Measurements from ENCODE around the gene NDUFA6.
"Not testable (repeated sequence)": the region's sequence is repeated elsewhere in the genome, so short reads cannot be mapped to it uniquely, and the experiment has no call there.

The NDUFA6 gene

GRCh38 chr22:42131562-42131961, 41.0 kb upstream of the NDUFA6 start:
- Histone ChIP-seq H3K27ac (ENCODE audit: extremely low read depth, low read depth, low read length) (no peak overlapping the region), H3K36me3 (ENCODE audit: control insufficient read depth in 2 of 2, insufficient read depth in 1 of 2, low read length in 2 of 2) (no peaks in the 10 kb centered on the region), H3K4me1 (ENCODE audit: control insufficient read depth, insufficient read depth, low read length) (no peaks in the 10 kb centered on the region), H3K4me3 (ENCODE audit: low read depth, low read length) (no peak overlapping the region), H3K9me3 (ENCODE audit: control insufficient read depth, insufficient read depth, low read depth, low read length) (no peaks in the 10 kb centered on the region)
- ChIA-PET CTCF (interaction anchor here (0.5 to 0.7 kb wide), 3 partner anchors 42 to 434 kb away, joined by 3 to 5 read pairs (median 3); no protein-coding TSS in a partner anchor), POLR2A (no interaction called here)
- TF ChIP-seq ZNF791 (tag by site-specific recombination; IDR thresholded peaks at IDR 0.05) = peak; percentile 93
- no peak for TF ChIP-seq ZNF548 (tag by site-specific recombination; IDR thresholded peaks at IDR 0.05)

GRCh38 chr22:42130639-42131431, 40.3 kb upstream of the NDUFA6 start, which contains the start of gene CYP2D6:
Gene CYP2D6, minus strand, starts transcription at chr22:42130810. Its CDS starts 19 bp downstream, at chr22:42130791.
- H3K9me3 ChIP-seq (ENCODE audit: control insufficient read depth, insufficient read depth, low read depth, low read length); H3K4me3 ChIP-seq (ENCODE audit: low read depth, low read length); H3K27ac ChIP-seq (ENCODE audit: extremely low read depth, low read depth, low read length); POLR2A ChIA-PET; H3K36me3 ChIP-seq (ENCODE audit: control insufficient read depth in 2 of 2, insufficient read depth in 1 of 2, low read length in 2 of 2); H3K4me1 ChIP-seq (ENCODE audit: control insufficient read depth, insufficient read depth, low read length): not testable (repeated sequence)
- CTCF ChIA-PET = interaction anchor here (0.7 kb wide), 1 partner anchor 433 kb away, joined by 5 read pairs; no protein-coding TSS in a partner anchor

- H3K9me3 ChIP-seq (ENCODE audit: control insufficient read depth, insufficient read depth, low read depth, low read length); POLR2A ChIA-PET; H3K4me3 ChIP-seq (ENCODE audit: low read depth, low read length); CTCF ChIA-PET; H3K27ac ChIP-seq (ENCODE audit: extremely low read depth, low read depth, low read length); H3K4me1 ChIP-seq (ENCODE audit: control insufficient read depth, insufficient read depth, low read length); H3K36me3 ChIP-seq (ENCODE audit: control insufficient read depth in 2 of 2, insufficient read depth in 1 of 2, low read length in 2 of 2): not testable (repeated sequence)
Measured at GRCh38 chr22:42130182-42130581, 39.6 kb upstream of the NDUFA6 start.

GRCh38 chr22:42128776-42129694, 38.5 kb upstream of the NDUFA6 start:
- H3K9me3 ChIP-seq (ENCODE audit: control insufficient read depth, insufficient read depth, low read depth, low read length); POLR2A ChIA-PET; H3K36me3 ChIP-seq (ENCODE audit: control insufficient read depth in 2 of 2, insufficient read depth in 1 of 2, low read length in 2 of 2); H3K4me1 ChIP-seq (ENCODE audit: control insufficient read depth, insufficient read depth, low read length); H3K4me3 ChIP-seq (ENCODE audit: low read depth, low read length); H3K27ac ChIP-seq (ENCODE audit: extremely low read depth, low read depth, low read length); CTCF ChIA-PET: not testable (repeated sequence)
- TF ChIP-seq HIC1 (tag by site-specific recombination; IDR thresholded peaks at IDR 0.05) = 0 out of 2 replicates have a peak, but pooled peaks have one; percentile 74
- TF ChIP-seq ZFHX2 (tag by site-specific recombination; conservative IDR thresholded peaks at IDR 0.05) = peak; percentile 72
- peak; percentile 76 for TF ChIP-seq KLF9 (tag by site-specific recombination; IDR thresholded peaks at IDR 0.05; ENCODE audit: low read depth)
- TF ChIP-seq ZNF692 (tag by site-specific recombination; IDR thresholded peaks at IDR 0.05) = peak; percentile 43; the same call in 1 of the 2 replicates
- TF ChIP-seq BCL11B (tag by site-specific recombination; IDR thresholded peaks at IDR 0.05; ENCODE audit: low read depth) = peak; percentile 51; the same call in 1 of the 2 replicates
- TF ChIP-seq EGR2 (tag by site-specific recombination; IDR thresholded peaks at IDR 0.05; ENCODE audit: low read depth) = peak; percentile 83
- TF ChIP-seq KLF1 (tag by site-specific recombination; IDR thresholded peaks at IDR 0.05) = peak; percentile 88
- TF ChIP-seq SP2 (tag by site-specific recombination; IDR thresholded peaks at IDR 0.05) = 0 out of 2 replicates have a peak, but pooled peaks have one; percentile 13
- TF ChIP-seq KLF17 (tag by site-specific recombination; IDR thresholded peaks at IDR 0.05) = peak; percentile 41; the same call in 1 of the 2 replicates

- CTCF ChIA-PET; H3K9me3 ChIP-seq (ENCODE audit: control insufficient read depth, insufficient read depth, low read depth, low read length); H3K4me1 ChIP-seq (ENCODE audit: control insufficient read depth, insufficient read depth, low read length); H3K4me3 ChIP-seq (ENCODE audit: low read depth, low read length); POLR2A ChIA-PET; H3K27ac ChIP-seq (ENCODE audit: extremely low read depth, low read depth, low read length); H3K36me3 ChIP-seq (ENCODE audit: control insufficient read depth in 2 of 2, insufficient read depth in 1 of 2, low read length in 2 of 2): not testable (repeated sequence)
Measured at GRCh38 chr22:42128007-42128406, 37.4 kb upstream of the NDUFA6 start.
